GM21515 (cell line): Measurements from ENCODE around the gene SOWAHC.
A peak's percentile ranks its signal among the peaks of the same experiment; 100 is the strongest.
"Not testable (repeated sequence)": the region's sequence is repeated elsewhere in the genome, so short reads cannot be mapped to it uniquely, and the experiment has no call there.

Experiments used
- ATAC-seq: cut with Tn5 transposase; IDR thresholded peaks from one replicate; pipeline ENCODE4 v1.9.1; 2021; ENCODE audit not compliant: unreplicated experiment

Gene SOWAHC

GRCh38 chr2:109613922-109614714 lies at the start of gene SOWAHC, which contains the start of gene SEPTIN10:
SOWAHC (plus strand) TSS chr2:109614364; CDS start chr2:109614490, 126 bp downstream.
SEPTIN10 (minus strand) TSS chr2:109613966; CDS start chr2:109613827, 139 bp downstream.
- ATAC-seq: peak; percentile 77

GRCh38 chr2:109575373-109575772 lies 38.8 kb upstream of the SOWAHC start:
- no peak for ATAC-seq

- ATAC-seq: not testable (repeated sequence)
Observed at GRCh38 chr2:109577630-109578029, 36.5 kb upstream of the SOWAHC start.

- no peak for ATAC-seq
Observed at GRCh38 chr2:109582928-109583895, 31.0 kb upstream of the SOWAHC start.

- no peak for ATAC-seq
Observed at GRCh38 chr2:109586687-109587086, 27.5 kb upstream of the SOWAHC start.

GRCh38 chr2:109591206-109591605 lies 23.0 kb upstream of the SOWAHC start:
- ATAC-seq: no peak

- no peak for ATAC-seq
Observed at GRCh38 chr2:109592905-109593304, 21.3 kb upstream of the SOWAHC start.

GRCh38 chr2:109594246-109594885 lies 19.8 kb upstream of the SOWAHC start:
- no peak for ATAC-seq

GRCh38 chr2:109595644-109596043 lies 18.5 kb upstream of the SOWAHC start:
- ATAC-seq: no peak

- ATAC-seq: no peak
Observed at GRCh38 chr2:109597283-109597682, 16.9 kb upstream of the SOWAHC start.

- no peak for ATAC-seq
Observed at GRCh38 chr2:109601783-109602182, 12.4 kb upstream of the SOWAHC start.

GRCh38 chr2:109602617-109603188 lies 11.5 kb upstream of the SOWAHC start:
- ATAC-seq: no peak

- ATAC-seq: no peak
Observed at GRCh38 chr2:109604597-109604996, 9.6 kb upstream of the SOWAHC start.

GRCh38 chr2:109607766-109608165 lies 6.4 kb upstream of the SOWAHC start:
- ATAC-seq: no peak

- ATAC-seq: no peak
Observed at GRCh38 chr2:109609352-109610024, 4.7 kb upstream of the SOWAHC start.

GRCh38 chr2:109611467-109612095 lies 2.6 kb upstream of the SOWAHC start:
- ATAC-seq: no peak

- ATAC-seq: peak; percentile 32
Observed at GRCh38 chr2:109613081-109613921, 863 bp upstream of the SOWAHC start.

- no peak for ATAC-seq
Observed at GRCh38 chr2:109614715-109615636, 812 bp downstream of the SOWAHC start.
